ENCODE data around the gene FBXL16.
"Not testable (repeated sequence)": the region's sequence is repeated elsewhere in the genome, so short reads cannot be mapped to it uniquely, and the experiment has no call there.

The FBXL16 gene

DNA sequence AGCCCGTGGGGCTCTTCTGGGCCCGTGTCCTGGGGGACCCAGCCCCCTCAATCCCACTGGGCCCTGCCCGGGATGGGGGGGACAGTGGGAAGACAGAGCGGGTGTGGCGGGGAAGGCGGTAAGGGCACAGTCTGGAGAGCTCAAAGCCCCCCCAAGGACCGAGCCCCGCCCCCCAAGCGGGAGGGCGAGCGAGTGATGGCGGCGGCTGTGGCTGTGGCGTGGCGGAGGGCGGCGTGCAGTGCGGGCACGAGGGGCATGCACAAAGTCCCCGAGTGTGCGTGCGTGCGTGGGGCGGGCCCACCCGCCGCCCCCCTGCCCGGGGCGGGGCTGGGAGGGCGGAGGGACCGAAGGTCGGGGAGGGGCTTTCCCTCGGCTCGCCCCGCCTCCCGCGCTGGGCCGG, 11.8 kb downstream of the FBXL16 start:
- 0 out of 2 replicates have a peak, but pooled peaks cover under 1% of the 10 kb centered on the region for H4K20me1 ChIP-seq (ENCODE audit: insufficient read depth, low read length)
- H3K4me3 ChIP-seq (ENCODE audit: low read depth in 1 of 2, low read length in 2 of 2), result no peak overlapping the region
- peaks cover 18% of the 10 kb centered on the region for H3K4me1 ChIP-seq (ENCODE audit: insufficient read depth, low read length)
- no peaks in the 10 kb centered on the region for H3K36me3 ChIP-seq (ENCODE audit: insufficient read depth, low read length)
- peaks cover 13% of the 10 kb centered on the region for H3K79me2 ChIP-seq (ENCODE audit: insufficient read depth, low read length)
- H3K27ac ChIP-seq (ENCODE audit: low read length), result no peak overlapping the region
- TF ChIP-seq, protein P1, sequence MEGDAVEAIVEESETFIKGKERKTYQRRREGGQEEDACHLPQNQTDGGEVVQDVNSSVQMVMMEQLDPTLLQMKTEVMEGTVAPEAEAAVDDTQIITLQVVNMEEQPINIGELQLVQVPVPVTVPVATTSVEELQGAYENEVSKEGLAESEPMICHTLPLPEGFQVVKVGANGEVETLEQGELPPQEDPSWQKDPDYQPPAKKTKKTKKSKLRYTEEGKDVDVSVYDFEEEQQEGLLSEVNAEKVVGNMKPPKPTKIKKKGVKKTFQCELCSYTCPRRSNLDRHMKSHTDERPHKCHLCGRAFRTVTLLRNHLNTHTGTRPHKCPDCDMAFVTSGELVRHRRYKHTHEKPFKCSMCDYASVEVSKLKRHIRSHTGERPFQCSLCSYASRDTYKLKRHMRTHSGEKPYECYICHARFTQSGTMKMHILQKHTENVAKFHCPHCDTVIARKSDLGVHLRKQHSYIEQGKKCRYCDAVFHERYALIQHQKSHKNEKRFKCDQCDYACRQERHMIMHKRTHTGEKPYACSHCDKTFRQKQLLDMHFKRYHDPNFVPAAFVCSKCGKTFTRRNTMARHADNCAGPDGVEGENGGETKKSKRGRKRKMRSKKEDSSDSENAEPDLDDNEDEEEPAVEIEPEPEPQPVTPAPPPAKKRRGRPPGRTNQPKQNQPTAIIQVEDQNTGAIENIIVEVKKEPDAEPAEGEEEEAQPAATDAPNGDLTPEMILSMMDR (IDR thresholded peaks at IDR 0.05; ENCODE audit: borderline replicate concordance, extremely low read depth, low read length, poor library complexity, severe bottlenecking), result no peak
- no peak for TF ChIP-seq EZH2 (IDR thresholded peaks at IDR 0.05; ENCODE audit: borderline replicate concordance, low read depth, low read length, severe bottlenecking)
- no peaks in the 10 kb centered on the region for H3K9me3 ChIP-seq (ENCODE audit: insufficient read depth, low read length, severe bottlenecking)
- H3K9ac ChIP-seq (ENCODE audit: low read depth, low read length), result no peak overlapping the region
- H3K27me3 ChIP-seq (ENCODE audit: insufficient read depth, low read length, poor library complexity), result no peaks in the 10 kb centered on the region
- DNase-seq (no peak), ATAC-seq (ENCODE audit: insufficient read depth, low read depth) (no peak)
- H2AFZ ChIP-seq (ENCODE audit: low read depth, low read length), result no peak overlapping the region
- H3K4me2 ChIP-seq (ENCODE audit: insufficient read depth, low read length), result no peak overlapping the region

DNA sequence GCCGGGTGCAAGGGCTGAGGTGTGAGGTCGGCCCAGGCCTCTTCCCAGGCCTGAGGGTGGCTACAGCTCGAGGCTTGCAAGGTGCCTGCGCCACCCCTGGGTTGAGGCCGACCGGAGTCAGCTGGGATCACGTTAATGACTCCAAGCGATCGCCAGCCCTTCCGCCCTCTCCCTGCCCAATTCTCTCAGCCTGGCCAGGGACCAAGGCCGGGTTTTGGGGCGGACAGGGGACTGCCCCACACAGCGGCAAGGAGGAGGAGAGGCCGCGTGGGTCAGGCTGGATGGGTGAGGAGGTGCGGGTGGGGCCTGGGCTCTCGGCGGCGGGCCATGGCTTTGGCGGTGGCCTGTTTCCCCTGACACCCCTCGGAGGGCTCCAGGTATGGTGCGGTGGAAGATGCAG, 12.2 kb downstream of the FBXL16 start:
- Histone ChIP-seq H3K9ac (ENCODE audit: low read depth, low read length) (no peak overlapping the region), H3K79me2 (ENCODE audit: insufficient read depth, low read length) (peaks cover 16% of the 10 kb centered on the region), H3K4me3 (ENCODE audit: low read depth in 1 of 2, low read length in 2 of 2) (no peak overlapping the region), H3K4me2 (ENCODE audit: insufficient read depth, low read length) (no peak overlapping the region), H3K27me3 (ENCODE audit: insufficient read depth, low read length, poor library complexity) (no peaks in the 10 kb centered on the region), H3K36me3 (ENCODE audit: insufficient read depth, low read length) (no peaks in the 10 kb centered on the region), H3K4me1 (ENCODE audit: insufficient read depth, low read length) (peaks cover 22% of the 10 kb centered on the region), H3K27ac (ENCODE audit: low read length) (no peak overlapping the region), H4K20me1 (ENCODE audit: insufficient read depth, low read length) (peaks cover 3% of the 10 kb centered on the region; the same call in 1 of the 2 replicates), H2AFZ (ENCODE audit: low read depth, low read length) (no peak overlapping the region), H3K9me3 (ENCODE audit: insufficient read depth, low read length, severe bottlenecking) (no peaks in the 10 kb centered on the region)
- DNase-seq, result no peak
- ATAC-seq (ENCODE audit: insufficient read depth, low read depth), result no peak
- TF ChIP-seq EZH2 (IDR thresholded peaks at IDR 0.05; ENCODE audit: borderline replicate concordance, low read depth, low read length, severe bottlenecking), result no peak
- TF ChIP-seq, protein P1 (IDR thresholded peaks at IDR 0.05; ENCODE audit: borderline replicate concordance, extremely low read depth, low read length, poor library complexity, severe bottlenecking), result no peak

DNA sequence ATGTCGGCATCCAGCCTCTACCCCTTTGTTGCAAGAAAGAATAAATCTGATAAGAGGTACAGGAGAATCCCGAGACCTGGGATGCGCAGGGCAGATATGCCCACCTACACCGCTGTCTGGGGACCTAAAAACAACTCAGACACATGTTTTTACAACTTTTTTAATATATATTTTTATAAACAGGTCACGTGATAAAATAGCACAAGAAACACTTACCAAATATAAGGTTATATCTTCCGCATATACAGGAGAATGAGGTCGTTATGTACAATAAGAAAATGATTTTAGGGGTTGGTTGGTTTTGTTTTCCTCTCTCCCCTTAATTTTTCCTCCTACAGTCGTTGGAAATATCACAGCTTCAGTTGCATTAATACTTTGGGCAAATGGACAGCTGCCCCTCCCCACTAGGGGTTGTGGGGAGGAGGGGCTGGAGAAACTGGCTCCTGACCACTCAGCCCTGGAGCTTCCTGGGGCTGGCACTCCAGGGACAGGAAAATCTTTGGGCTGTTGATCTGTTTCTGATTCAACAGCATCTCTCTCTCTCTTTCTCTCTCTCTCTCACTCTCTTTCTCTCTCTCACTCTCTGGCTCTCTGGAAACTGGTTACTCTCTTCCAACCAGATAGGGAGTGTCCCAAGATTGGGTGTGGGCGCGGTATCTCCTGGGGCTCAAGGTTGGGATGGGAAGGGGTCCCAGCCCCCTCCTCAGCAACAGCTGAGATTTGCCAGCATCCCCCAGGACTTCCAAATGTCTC, 13.1 kb downstream of the FBXL16 start:
- H3K9ac ChIP-seq (ENCODE audit: low read depth, low read length), result no peak overlapping the region
- no peak overlapping the region for H2AFZ ChIP-seq (ENCODE audit: low read depth, low read length)
- peaks cover 11% of the 10 kb centered on the region; the same call in 1 of the 2 replicates for H4K20me1 ChIP-seq (ENCODE audit: insufficient read depth, low read length)
- no peak overlapping the region for H3K4me2 ChIP-seq (ENCODE audit: insufficient read depth, low read length)
- DNase-seq (no peak), ATAC-seq (ENCODE audit: insufficient read depth, low read depth) (no peak)
- H3K27me3 ChIP-seq (ENCODE audit: insufficient read depth, low read length, poor library complexity), result no peaks in the 10 kb centered on the region
- H3K27ac ChIP-seq (ENCODE audit: low read length), result no peak overlapping the region
- no peak overlapping the region for H3K4me3 ChIP-seq (ENCODE audit: low read depth in 1 of 2, low read length in 2 of 2)
- no peaks in the 10 kb centered on the region for H3K9me3 ChIP-seq (ENCODE audit: insufficient read depth, low read length, severe bottlenecking)
- peaks cover 29% of the 10 kb centered on the region for H3K4me1 ChIP-seq (ENCODE audit: insufficient read depth, low read length)
- H3K79me2 ChIP-seq (ENCODE audit: insufficient read depth, low read length), result peaks cover 16% of the 10 kb centered on the region
- peaks cover 6% of the 10 kb centered on the region for H3K36me3 ChIP-seq (ENCODE audit: insufficient read depth, low read length)
- TF ChIP-seq, protein P1 (IDR thresholded peaks at IDR 0.05; ENCODE audit: borderline replicate concordance, extremely low read depth, low read length, poor library complexity, severe bottlenecking), result no peak
- no peak for TF ChIP-seq EZH2 (IDR thresholded peaks at IDR 0.05; ENCODE audit: borderline replicate concordance, low read depth, low read length, severe bottlenecking)

DNA sequence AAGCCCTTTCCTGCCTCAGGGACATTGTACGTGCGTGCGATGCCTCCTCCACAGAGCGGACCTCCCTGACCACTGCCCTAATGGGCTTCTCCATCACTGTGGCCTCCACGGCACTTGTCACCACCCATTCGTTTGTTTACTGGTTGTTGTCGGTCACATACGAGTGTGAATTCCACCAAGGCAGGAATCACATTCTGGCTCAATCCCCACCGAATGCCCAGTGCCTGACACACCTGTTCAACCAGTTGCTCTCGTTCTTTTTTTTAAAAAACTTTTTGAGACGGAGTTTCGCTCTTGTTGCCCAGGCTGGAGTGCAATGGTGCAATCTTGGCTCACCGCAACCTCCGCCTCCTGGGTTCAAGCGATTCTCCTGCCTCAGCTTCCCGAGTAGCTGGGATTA, 14.4 kb downstream of the FBXL16 start:
- peaks cover 30% of the 10 kb centered on the region for H3K4me1 ChIP-seq (ENCODE audit: insufficient read depth, low read length)
- H2AFZ ChIP-seq (ENCODE audit: low read depth, low read length), result peak overlapping the region; percentile 78; the same call in 1 of the 2 replicates
- DNase-seq; H3K27me3 ChIP-seq (ENCODE audit: insufficient read depth, low read length, poor library complexity); H3K27ac ChIP-seq (ENCODE audit: low read length); H3K9ac ChIP-seq (ENCODE audit: low read depth, low read length); ATAC-seq (ENCODE audit: insufficient read depth, low read depth); H3K4me2 ChIP-seq (ENCODE audit: insufficient read depth, low read length); H3K4me3 ChIP-seq (ENCODE audit: low read depth in 1 of 2, low read length in 2 of 2); H3K9me3 ChIP-seq (ENCODE audit: insufficient read depth, low read length, severe bottlenecking): not testable (repeated sequence)
- H4K20me1 ChIP-seq (ENCODE audit: insufficient read depth, low read length), result peaks cover 13% of the 10 kb centered on the region; the same call in 1 of the 2 replicates
- peaks cover 19% of the 10 kb centered on the region for H3K36me3 ChIP-seq (ENCODE audit: insufficient read depth, low read length)
- peaks cover 20% of the 10 kb centered on the region for H3K79me2 ChIP-seq (ENCODE audit: insufficient read depth, low read length)
